IPS-15b (cell line): Measurements from ENCODE around the gene POTEE.
"Not testable (repeated sequence)": the region's sequence is repeated elsewhere in the genome, so short reads cannot be mapped to it uniquely, and the experiment has no call there.

Experiments
- H3K27me3 ChIP-seq: one replicate; pipeline ENCODE4 v1.6.1; 2013; ENCODE audit warnings: low read length; ENCODE audit not compliant: control insufficient read depth, insufficient read depth
- H3K36me3 ChIP-seq: one replicate; pipeline ENCODE4 v1.6.1; 2013; ENCODE audit warnings: low read length; ENCODE audit not compliant: control insufficient read depth, insufficient read depth
- H3K4me1 ChIP-seq: one replicate; pipeline ENCODE4 v1.6.1; 2013; ENCODE audit warnings: mild to moderate bottlenecking, low read length; ENCODE audit not compliant: control insufficient read depth, insufficient read depth
- H3K4me3 ChIP-seq: one replicate; pipeline ENCODE4 v1.5.1; 2013; ENCODE audit warnings: low read depth, low read length
- H3K9ac ChIP-seq: one replicate; pipeline ENCODE4 v1.6.1; 2013; ENCODE audit warnings: low read depth, mild to moderate bottlenecking, low read length
- H3K9me3 ChIP-seq: one replicate; pipeline ENCODE4 v1.6.1; 2013; ENCODE audit warnings: mild to moderate bottlenecking, low read length; ENCODE audit not compliant: control insufficient read depth, insufficient read depth

Gene POTEE

DNA sequence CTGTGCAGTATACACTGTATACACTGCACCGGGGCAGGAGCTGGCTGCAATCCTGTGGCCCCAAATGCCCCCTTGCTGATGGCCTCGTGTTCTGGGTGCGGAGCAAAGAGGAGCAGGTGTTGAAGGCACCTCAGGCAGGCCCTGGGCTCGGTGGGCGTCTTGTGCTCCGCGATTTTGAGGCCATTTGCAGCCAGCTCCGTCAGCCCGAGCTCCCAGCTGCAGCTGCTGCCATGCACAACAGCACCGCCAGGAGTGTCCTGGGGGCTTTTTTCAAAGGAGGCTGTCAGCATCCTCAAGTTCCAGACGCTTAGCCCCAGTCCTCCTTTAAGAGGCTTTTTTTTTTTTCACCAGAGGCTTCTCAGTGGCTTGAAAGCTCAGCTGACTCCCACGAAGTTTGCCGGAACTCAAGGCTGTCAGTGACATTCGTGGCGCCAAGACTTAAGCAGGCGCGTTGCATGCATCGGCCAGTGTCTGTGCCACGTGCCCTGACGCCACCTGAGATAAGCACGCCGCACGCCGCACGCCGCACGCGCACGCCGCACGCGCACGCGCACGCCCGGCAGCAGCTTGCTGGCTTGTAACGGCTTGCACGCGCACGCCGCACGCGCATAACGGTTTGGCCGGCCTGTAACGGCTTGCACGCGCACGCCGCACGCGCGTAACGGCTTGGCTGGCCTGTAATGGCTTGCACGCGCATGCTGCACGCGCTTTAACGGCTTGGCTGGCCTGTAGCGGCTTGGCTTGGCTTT lies 8.1 kb downstream of the POTEE start:
- H3K4me3 ChIP-seq, H3K27me3 ChIP-seq, H3K4me1 ChIP-seq, H3K9me3 ChIP-seq, H3K36me3 ChIP-seq, H3K9ac ChIP-seq: not testable (repeated sequence)

- not testable (repeated sequence) for H3K27me3 ChIP-seq, H3K9ac ChIP-seq, H3K36me3 ChIP-seq, H3K4me3 ChIP-seq, H3K9me3 ChIP-seq, H3K4me1 ChIP-seq
These were observed 26.5 kb downstream of the POTEE start for GRCh38 chr2:131235543-131236449.
